Measurements from ENCODE around the gene RILPL1.
"Not testable (repeated sequence)": the region's sequence is repeated elsewhere in the genome, so short reads cannot be mapped to it uniquely, and the experiment has no call there.

The RILPL1 gene

GRCh38 chr12:123533672-123534643 is at the start of gene RILPL1:
Gene RILPL1 (minus strand): TSS chr12:123533719. CDS start chr12:123533482, 237 bp downstream.
- peak; percentile 84 for DNase-seq

GRCh38 chr12:123580772-123581171 is 47.3 kb upstream of the RILPL1 start:
- DNase-seq: no peak

GRCh38 chr12:123578829-123579228 is 45.3 kb upstream of the RILPL1 start:
- not testable (repeated sequence) for DNase-seq

- no peak for DNase-seq
Measured at GRCh38 chr12:123578243-123578642, 44.7 kb upstream of the RILPL1 start.

- no peak for DNase-seq
Measured at GRCh38 chr12:123576611-123577010, 43.1 kb upstream of the RILPL1 start.

GRCh38 chr12:123573870-123574269 is 40.4 kb upstream of the RILPL1 start:
- no peak for DNase-seq

- no peak for DNase-seq
Measured at GRCh38 chr12:123572391-123572790, 38.9 kb upstream of the RILPL1 start.

GRCh38 chr12:123571343-123571813 is 37.9 kb upstream of the RILPL1 start:
- peak; percentile 12 for DNase-seq

GRCh38 chr12:123559468-123559867 is 25.9 kb upstream of the RILPL1 start:
- no peak for DNase-seq

- not testable (repeated sequence) for DNase-seq
Measured at GRCh38 chr12:123558487-123558886, 25.0 kb upstream of the RILPL1 start.

- DNase-seq: not testable (repeated sequence)
Measured at GRCh38 chr12:123554843-123555242, 21.3 kb upstream of the RILPL1 start.

GRCh38 chr12:123554136-123554535 is 20.6 kb upstream of the RILPL1 start:
- DNase-seq: not testable (repeated sequence)

- no peak for DNase-seq
Measured at GRCh38 chr12:123550700-123551099, 17.2 kb upstream of the RILPL1 start.

- DNase-seq: no peak
Measured at GRCh38 chr12:123548107-123548506, 14.6 kb upstream of the RILPL1 start.

- no peak for DNase-seq
Measured at GRCh38 chr12:123546281-123546680, 12.8 kb upstream of the RILPL1 start.

- DNase-seq: no peak
Measured at GRCh38 chr12:123543541-123543940, 10.0 kb upstream of the RILPL1 start.

GRCh38 chr12:123540899-123541662 is 7.6 kb upstream of the RILPL1 start:
- DNase-seq: no peak

- not testable (repeated sequence) for DNase-seq
Measured at GRCh38 chr12:123535952-123536351, 2.4 kb upstream of the RILPL1 start.

- DNase-seq: peak; percentile 73
Measured at GRCh38 chr12:123532808-123533649, 490 bp downstream of the RILPL1 start.

GRCh38 chr12:123532019-123532418 is 1.5 kb downstream of the RILPL1 start:
- no peak for DNase-seq

- no peak for DNase-seq
Measured at GRCh38 chr12:123531091-123531490, 2.4 kb downstream of the RILPL1 start.

- no peak for DNase-seq
Measured at GRCh38 chr12:123530668-123531067, 2.9 kb downstream of the RILPL1 start.

- no peak for DNase-seq
Measured at GRCh38 chr12:123529686-123530085, 3.8 kb downstream of the RILPL1 start.

Data from retina (tissue), 1 donor.